Neural cell (in vitro differentiated cells): ENCODE data around the gene CRYBB2. TPM values are rescaled to one million over a fixed set of nuclear protein-coding genes. Genes with fewer than 3 reads are reported as not detected.

ENCODE experiments used
- H2AFZ ChIP-seq: fragments of 200-600, 300-800 bp; sonication (generic), shearing (Covaris generic); 2 replicates; pipeline ENCODE4 v1.6.0; 2014; ENCODE audit warnings: low read depth, mild to moderate bottlenecking, antibody characterized with exemption, low read length, moderate library complexity
- H3F3A ChIP-seq: fragments of 200-600 bp; shearing (Covaris generic); 2 replicates; pipeline ENCODE4 v1.6.1; 2016; ENCODE audit warnings: mild to moderate bottlenecking, moderate library complexity, mixed read lengths, antibody characterized with exemption, low read length; ENCODE audit not compliant: insufficient read depth, poor library complexity, severe bottlenecking
- H3K27ac ChIP-seq: fragments of 200-600, 300-800 bp; sonication (generic), shearing (Covaris generic); 2 replicates; pipeline ENCODE4 v1.5.1; 2014; ENCODE audit warnings: mild to moderate bottlenecking, low read length, moderate library complexity
- H3K27me3 ChIP-seq: fragments of 300-800, 200-600 bp; sonication (generic), shearing (Covaris generic); 2 replicates; pipeline ENCODE4 v1.6.0; 2014; ENCODE audit warnings: mild to moderate bottlenecking, low read depth, low read length, moderate library complexity; ENCODE audit not compliant: insufficient read depth
- H3K36me3 ChIP-seq: fragments of 300-800, 200-600 bp; sonication (generic), shearing (Covaris generic); 2 replicates; pipeline ENCODE4 v1.5.1; 2014; ENCODE audit warnings: mild to moderate bottlenecking, antibody characterized with exemption, low read length, moderate library complexity; ENCODE audit not compliant: insufficient read depth
- H3K4me2 ChIP-seq: fragments of 300-800, 200-600 bp; sonication (generic), shearing (Covaris generic); 2 replicates; pipeline ENCODE4 v1.6.0; 2014; ENCODE audit warnings: mild to moderate bottlenecking, low read length
- H3K4me3 ChIP-seq: fragments of 300-800, 200-600 bp; sonication (generic), shearing (Covaris generic); 2 replicates; pipeline ENCODE4 v1.5.1; 2014; ENCODE audit warnings: mild to moderate bottlenecking, low read length, moderate library complexity
- H3K79me2 ChIP-seq: fragments of 200-600 bp; shearing (Covaris generic); replicated peaks from 2 replicates; pipeline ENCODE4 v1.6.0; 2014; ENCODE audit warnings: mild to moderate bottlenecking, low read length, moderate library complexity; ENCODE audit not compliant: insufficient read depth
- H3K9ac ChIP-seq: fragments of 300-800, 200-600 bp; sonication (generic), shearing (Covaris generic); 2 replicates; pipeline ENCODE4 v1.6.1; 2016; ENCODE audit warnings: mild to moderate bottlenecking, low read length, mixed read lengths
- H3K9me2 ChIP-seq: fragments of 200-600 bp; shearing (Covaris generic); 2 replicates; pipeline ENCODE4 v1.6.1; 2016; ENCODE audit warnings: mild to moderate bottlenecking, low read length, mixed read lengths; ENCODE audit not compliant: insufficient read depth
- H3K9me3 ChIP-seq: fragments of 200-600, 300-800 bp; sonication (generic), shearing (Covaris generic); 2 replicates; pipeline ENCODE4 v1.6.1; 2016; ENCODE audit warnings: mild to moderate bottlenecking, mixed run types, low read length, moderate library complexity, mixed read lengths
- H4K20me1 ChIP-seq: fragments of 200-600 bp; shearing (Covaris generic); 2 replicates; pipeline ENCODE4 v1.6.1; 2016; ENCODE audit warnings: mild to moderate bottlenecking, mixed run types; ENCODE audit not compliant: insufficient read depth
- EP300 ChIP-seq: fragments of 450-650 bp; conservative IDR thresholded peaks from 2 replicates; pipeline ENCODE4 v1.6.1; 2014; ENCODE audit warnings: antibody characterized with exemption, mild to moderate bottlenecking, moderate library complexity; ENCODE audit not compliant: poor library complexity, severe bottlenecking
- EZH2 ChIP-seq: fragments of 200-600, 300-800 bp; shearing (Covaris generic), sonication (generic); IDR thresholded peaks from 2 replicates; pipeline ENCODE4 v1.6.1; 2014; ENCODE audit warnings: antibody characterized with exemption, low read length, borderline replicate concordance, mild to moderate bottlenecking; ENCODE audit not compliant: insufficient read depth, poor library complexity, severe bottlenecking
- MXI1 ChIP-seq: fragments of 450-650 bp; conservative IDR thresholded peaks from 2 replicates; pipeline ENCODE4 v1.6.1; 2014; ENCODE audit warnings: antibody characterized with exemption, mild to moderate bottlenecking; ENCODE audit not compliant: poor library complexity, severe bottlenecking
- POLR2AphosphoS5 ChIP-seq: IDR thresholded peaks from 2 replicates; pipeline ENCODE4 v1.6.1; 2012
- RAD21 ChIP-seq: fragments of 450-650 bp; conservative IDR thresholded peaks from 2 replicates; pipeline ENCODE4 v1.6.1; 2014; ENCODE audit warnings: antibody characterized with exemption, mild to moderate bottlenecking, moderate library complexity
- SMC3 ChIP-seq: fragments of 450-650 bp; conservative IDR thresholded peaks from 2 replicates; pipeline ENCODE4 v1.6.1; 2014; ENCODE audit warnings: antibody characterized with exemption, mild to moderate bottlenecking, moderate library complexity; ENCODE audit not compliant: poor library complexity
- TAF1 ChIP-seq: IDR thresholded peaks from 2 replicates; pipeline ENCODE4 v1.6.1; 2012; ENCODE audit warnings: low read depth
- polyA plus RNA-seq: library from polyadenylated mRNA; depleted of rRNA; stranded (reverse); fragments of >200 nt; gene quantifications from 2 replicates; pipeline ENCODE4 v1.2.3, GENCODE V29; 2014
- TF ChIP-seq, protein P1 (sequence below): IDR thresholded peaks from 2 replicates; pipeline ENCODE4 v1.6.1; 2012; ENCODE audit warnings: borderline replicate concordance
- TF ChIP-seq, protein P2 (sequence below): fragments of 450-650 bp; IDR thresholded peaks from 2 replicates; pipeline ENCODE4 v1.5.1; 2014; ENCODE audit warnings: antibody characterized with exemption, mild to moderate bottlenecking, moderate library complexity; ENCODE audit not compliant: poor library complexity, severe bottlenecking

CRYBB2 gene
- polyA plus RNA-seq, 1 donor from 2014 or later = not detected

DNA sequence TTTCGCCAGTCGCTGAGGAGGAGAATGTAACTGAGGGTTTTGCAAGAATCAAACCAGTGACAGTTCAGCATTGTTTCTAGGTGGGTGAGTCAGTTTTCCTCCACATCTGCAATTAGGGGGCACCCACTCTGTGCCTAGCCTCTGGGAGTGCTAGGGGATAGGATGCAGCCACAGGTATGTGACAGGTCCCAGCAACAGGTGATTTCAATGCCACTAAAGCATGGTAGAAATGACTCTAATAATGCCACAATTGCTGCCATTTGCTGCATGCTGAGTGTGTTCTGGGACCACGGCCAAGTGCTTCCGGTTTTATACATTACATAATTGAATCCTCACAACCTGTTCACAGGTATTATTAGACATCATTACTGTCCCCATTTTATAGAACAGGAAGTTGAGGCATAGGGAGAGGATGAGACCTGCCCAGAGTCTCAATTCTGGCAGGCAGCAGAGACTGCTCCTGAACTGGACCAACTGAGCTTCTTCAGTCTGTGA, 556 bp downstream of the CRYBB2 start:
- Histone ChIP-seq H3K4me3 (no peak overlapping the region), H3K9ac (no peak overlapping the region), H3K9me2 (no peaks in the 10 kb centered on the region), H3K27ac (no peak overlapping the region), H4K20me1 (no peaks in the 10 kb centered on the region), H3K36me3 (no peaks in the 10 kb centered on the region), H3F3A (no peaks in the 10 kb centered on the region), H3K79me2 (no peaks in the 10 kb centered on the region), H3K27me3 (no peaks in the 10 kb centered on the region), H2AFZ (no peak overlapping the region), H3K4me2 (no peak overlapping the region), H3K9me3 (no peaks in the 10 kb centered on the region)
- TF ChIP-seq MXI1 (no peak), TAF1 (no peak), POLR2AphosphoS5 (no peak), RAD21 (no peak), EP300 (no peak), EZH2 (no peak), SMC3 (no peak)
- TF ChIP-seq, protein P1, sequence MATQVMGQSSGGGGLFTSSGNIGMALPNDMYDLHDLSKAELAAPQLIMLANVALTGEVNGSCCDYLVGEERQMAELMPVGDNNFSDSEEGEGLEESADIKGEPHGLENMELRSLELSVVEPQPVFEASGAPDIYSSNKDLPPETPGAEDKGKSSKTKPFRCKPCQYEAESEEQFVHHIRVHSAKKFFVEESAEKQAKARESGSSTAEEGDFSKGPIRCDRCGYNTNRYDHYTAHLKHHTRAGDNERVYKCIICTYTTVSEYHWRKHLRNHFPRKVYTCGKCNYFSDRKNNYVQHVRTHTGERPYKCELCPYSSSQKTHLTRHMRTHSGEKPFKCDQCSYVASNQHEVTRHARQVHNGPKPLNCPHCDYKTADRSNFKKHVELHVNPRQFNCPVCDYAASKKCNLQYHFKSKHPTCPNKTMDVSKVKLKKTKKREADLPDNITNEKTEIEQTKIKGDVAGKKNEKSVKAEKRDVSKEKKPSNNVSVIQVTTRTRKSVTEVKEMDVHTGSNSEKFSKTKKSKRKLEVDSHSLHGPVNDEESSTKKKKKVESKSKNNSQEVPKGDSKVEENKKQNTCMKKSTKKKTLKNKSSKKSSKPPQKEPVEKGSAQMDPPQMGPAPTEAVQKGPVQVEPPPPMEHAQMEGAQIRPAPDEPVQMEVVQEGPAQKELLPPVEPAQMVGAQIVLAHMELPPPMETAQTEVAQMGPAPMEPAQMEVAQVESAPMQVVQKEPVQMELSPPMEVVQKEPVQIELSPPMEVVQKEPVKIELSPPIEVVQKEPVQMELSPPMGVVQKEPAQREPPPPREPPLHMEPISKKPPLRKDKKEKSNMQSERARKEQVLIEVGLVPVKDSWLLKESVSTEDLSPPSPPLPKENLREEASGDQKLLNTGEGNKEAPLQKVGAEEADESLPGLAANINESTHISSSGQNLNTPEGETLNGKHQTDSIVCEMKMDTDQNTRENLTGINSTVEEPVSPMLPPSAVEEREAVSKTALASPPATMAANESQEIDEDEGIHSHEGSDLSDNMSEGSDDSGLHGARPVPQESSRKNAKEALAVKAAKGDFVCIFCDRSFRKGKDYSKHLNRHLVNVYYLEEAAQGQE = no peak
- TF ChIP-seq, protein P2, sequence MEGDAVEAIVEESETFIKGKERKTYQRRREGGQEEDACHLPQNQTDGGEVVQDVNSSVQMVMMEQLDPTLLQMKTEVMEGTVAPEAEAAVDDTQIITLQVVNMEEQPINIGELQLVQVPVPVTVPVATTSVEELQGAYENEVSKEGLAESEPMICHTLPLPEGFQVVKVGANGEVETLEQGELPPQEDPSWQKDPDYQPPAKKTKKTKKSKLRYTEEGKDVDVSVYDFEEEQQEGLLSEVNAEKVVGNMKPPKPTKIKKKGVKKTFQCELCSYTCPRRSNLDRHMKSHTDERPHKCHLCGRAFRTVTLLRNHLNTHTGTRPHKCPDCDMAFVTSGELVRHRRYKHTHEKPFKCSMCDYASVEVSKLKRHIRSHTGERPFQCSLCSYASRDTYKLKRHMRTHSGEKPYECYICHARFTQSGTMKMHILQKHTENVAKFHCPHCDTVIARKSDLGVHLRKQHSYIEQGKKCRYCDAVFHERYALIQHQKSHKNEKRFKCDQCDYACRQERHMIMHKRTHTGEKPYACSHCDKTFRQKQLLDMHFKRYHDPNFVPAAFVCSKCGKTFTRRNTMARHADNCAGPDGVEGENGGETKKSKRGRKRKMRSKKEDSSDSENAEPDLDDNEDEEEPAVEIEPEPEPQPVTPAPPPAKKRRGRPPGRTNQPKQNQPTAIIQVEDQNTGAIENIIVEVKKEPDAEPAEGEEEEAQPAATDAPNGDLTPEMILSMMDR = no peak

DNA sequence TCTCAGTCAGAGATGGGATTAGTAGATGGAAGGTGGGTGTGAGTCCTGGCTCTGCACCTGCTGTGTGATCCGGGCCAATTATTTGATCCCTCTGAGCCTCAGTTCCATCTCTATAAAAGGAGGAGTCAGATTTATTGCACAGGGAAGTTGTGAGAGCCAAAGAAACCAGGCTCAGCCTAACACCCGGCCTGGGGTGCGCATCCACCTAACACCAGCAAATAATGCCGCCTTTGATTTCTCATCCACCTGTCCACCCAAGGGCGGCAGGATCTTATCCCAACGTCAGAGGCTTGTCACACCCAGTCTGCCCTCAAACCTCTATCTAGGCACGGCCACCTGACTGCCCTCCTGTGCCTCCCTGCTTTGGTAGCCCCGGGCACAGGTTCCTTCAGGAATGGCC, 2.4 kb downstream of the CRYBB2 start:
- no peak overlapping the region for H3K4me2 ChIP-seq
- no peaks in the 10 kb centered on the region for H3K9me2 ChIP-seq

More for the DNA sequence above, 2.4 kb downstream of the CRYBB2 start:
- no peaks in the 10 kb centered on the region for H4K20me1 ChIP-seq
- TF ChIP-seq EZH2 (no peak), SMC3 (no peak), TAF1 (no peak)
- TF ChIP-seq, protein P1 = no peak
- H3K9me3 ChIP-seq = no peaks in the 10 kb centered on the region
- no peak overlapping the region for H2AFZ ChIP-seq
- no peak overlapping the region for H3K9ac ChIP-seq
- no peaks in the 10 kb centered on the region for H3K36me3 ChIP-seq
- no peaks in the 10 kb centered on the region for H3K79me2 ChIP-seq
- H3F3A ChIP-seq = no peaks in the 10 kb centered on the region
- no peaks in the 10 kb centered on the region for H3K27me3 ChIP-seq
- H3K27ac ChIP-seq = no peak overlapping the region
- no peak overlapping the region for H3K4me3 ChIP-seq
